ENCODE data around the gene LRR1. TPM values are rescaled to one million over a fixed set of nuclear protein-coding genes. Genes with fewer than 3 reads are reported as not detected.
A peak's percentile ranks its signal among the peaks of the same experiment; 100 is the strongest.
"Not testable (repeated sequence)": the region's sequence is repeated elsewhere in the genome, so short reads cannot be mapped to it uniquely, and the experiment has no call there.

LRR1 gene
- total RNA-seq, 1 donor = 33.4 TPM

GRCh38 chr14:49612251-49612650, 13.5 kb downstream of the LRR1 start:
- H3K4me3 ChIP-seq (ENCODE audit: low read depth, low read length) = no peak overlapping the region
- TF ChIP-seq CTCF (IDR thresholded peaks at IDR 0.05; ENCODE audit: insufficient read depth, low read length) = no peak
- no peak for DNase-seq (ENCODE audit: low read depth)

- DNase-seq (ENCODE audit: low read depth) = no peak
- H3K4me3 ChIP-seq (ENCODE audit: low read depth, low read length) = no peak overlapping the region
- TF ChIP-seq CTCF (IDR thresholded peaks at IDR 0.05; ENCODE audit: insufficient read depth, low read length) = no peak
Measured at GRCh38 chr14:49612671-49613070, 13.9 kb downstream of the LRR1 start.

GRCh38 chr14:49614196-49614595, 15.5 kb downstream of the LRR1 start:
- H3K4me3 ChIP-seq (ENCODE audit: low read depth, low read length) = no peak overlapping the region
- DNase-seq (ENCODE audit: low read depth) = no peak
- TF ChIP-seq CTCF (IDR thresholded peaks at IDR 0.05; ENCODE audit: insufficient read depth, low read length) = no peak

GRCh38 chr14:49615776-49616175, 17.0 kb downstream of the LRR1 start:
- H3K4me3 ChIP-seq (ENCODE audit: low read depth, low read length) = no peak overlapping the region
- DNase-seq (ENCODE audit: low read depth) = no peak
- no peak for TF ChIP-seq CTCF (IDR thresholded peaks at IDR 0.05; ENCODE audit: insufficient read depth, low read length)

GRCh38 chr14:49617852-49618519, 19.2 kb downstream of the LRR1 start:
- H3K4me3 ChIP-seq (ENCODE audit: low read depth, low read length) = no peak overlapping the region
- TF ChIP-seq CTCF (IDR thresholded peaks at IDR 0.05; ENCODE audit: insufficient read depth, low read length) = no peak

GRCh38 chr14:49619273-49619672, 20.5 kb downstream of the LRR1 start:
- DNase-seq (ENCODE audit: low read depth) = not testable (repeated sequence)
- peak overlapping the region; percentile 96 for H3K4me3 ChIP-seq (ENCODE audit: low read depth, low read length)

More at GRCh38 chr14:49617852-49618519, 19.2 kb downstream of the LRR1 start:
- no peak for DNase-seq (ENCODE audit: low read depth)

- no peak for TF ChIP-seq CTCF (IDR thresholded peaks at IDR 0.05; ENCODE audit: insufficient read depth, low read length)
- DNase-seq (ENCODE audit: low read depth) = no peak
- H3K4me3 ChIP-seq (ENCODE audit: low read depth, low read length) = peak overlapping the region; percentile 96
Measured at GRCh38 chr14:49619730-49620129, 21.0 kb downstream of the LRR1 start.
